H1 (cell line): ENCODE data around the gene MBNL1. TPM values are rescaled to one million over a fixed set of nuclear protein-coding genes. Genes with fewer than 3 reads are reported as not detected.

Source experiments
- CTCF ChIA-PET: fragments of 300-600 bp; sonication (Branson Sonifier 250); formaldehyde crosslinking; loops from one replicate; lab custom pipeline; 2021; ENCODE audit not compliant: partially characterized antibody; lab: Charles Lee
- POLR2A ChIA-PET: fragments of 300-600 bp; sonication (Branson Sonifier 250); formaldehyde crosslinking; loops from one replicate; lab custom pipeline; 2021; ENCODE audit warnings: inconsistent platforms; ENCODE audit not compliant: partially characterized antibody; lab: Charles Lee
- DNase-seq, 2 experiments: peaks; one replicate each; pipeline versions ENCODE4 v3.0.0 to v3.0.0-alpha.2; 2010 to 2022; ENCODE audit warnings: low spot score in 2 of 2, low read depth in 1 of 2, mixed read lengths in 1 of 2
- FAIRE-seq: peaks from 2 replicates; lab custom pipeline; 2011; peaks lifted over from hg19 to GRCh38; lab: Jason Lieb, UNC
- H2AFZ ChIP-seq: 2 replicates; pipeline ENCODE4 v1.8.1; 2012; ENCODE audit warnings: low read length, inconsistent platforms
- H2AK5ac ChIP-seq: 2 replicates; pipeline ENCODE4 v1.6.1; 2013; ENCODE audit warnings: low read depth, low read length
- H2BK120ac ChIP-seq: replicated peaks from 2 replicates; pipeline ENCODE3; 2013; ENCODE audit warnings: low read depth, low read length, inconsistent platforms
- H2BK12ac ChIP-seq: 2 replicates; pipeline ENCODE4 v1.6.1; 2013; ENCODE audit warnings: low read depth, low read length
- H2BK15ac ChIP-seq: 2 replicates; pipeline ENCODE4 v1.6.1; 2013; ENCODE audit warnings: low read length
- H2BK20ac ChIP-seq: 2 replicates; pipeline ENCODE4 v1.6.1; 2013; ENCODE audit warnings: low read length
- H2BK5ac ChIP-seq: 2 replicates; pipeline ENCODE4 v1.6.1; 2013; ENCODE audit warnings: low read depth, low read length
- H3K14ac ChIP-seq: 2 replicates; pipeline ENCODE4 v1.6.1; 2013; ENCODE audit warnings: inconsistent platforms; ENCODE audit not compliant: insufficient read length
- H3K18ac ChIP-seq: 2 replicates; pipeline ENCODE4 v1.6.1; 2013; ENCODE audit warnings: low read length; ENCODE audit errors: extremely low read depth
- H3K23ac ChIP-seq: 2 replicates; pipeline ENCODE4 v1.6.1; 2013; ENCODE audit warnings: inconsistent platforms; ENCODE audit not compliant: insufficient read length
- H3K23me2 ChIP-seq: 2 replicates; pipeline ENCODE4 v1.6.1; 2013; ENCODE audit warnings: low read depth, low read length
- H3K27ac ChIP-seq: 2 replicates; pipeline ENCODE4 v1.6.1; 2011; ENCODE audit warnings: low read depth, low read length, inconsistent platforms
- H3K27me3 ChIP-seq, 4 experiments: replicated peaks in 1 of 4; 1 replicate in 1 of 4; 2 replicates in 3 of 4; pipeline versions ENCODE4 v1.6.1 to v1.8.1; 2011 to 2013; ENCODE audit warnings: low read length in 3 of 4, mild to moderate bottlenecking in 3 of 4, inconsistent platforms in 2 of 4, mixed read lengths in 2 of 4, moderate library complexity in 1 of 4; ENCODE audit not compliant: control insufficient read depth in 3 of 4, insufficient read depth in 3 of 4; ENCODE audit errors: extremely low read depth in 1 of 4
- H3K36me3 ChIP-seq, 4 experiments: 2 replicates each; pipeline versions ENCODE4 v1.6.1 to v1.8.1; 2011 to 2013; ENCODE audit warnings: mild to moderate bottlenecking in 4 of 4, low read length in 3 of 4, moderate library complexity in 2 of 4, control low read depth in 1 of 4, inconsistent platforms in 1 of 4; ENCODE audit not compliant: insufficient read depth in 4 of 4, control insufficient read depth in 2 of 4
- H3K4ac ChIP-seq: replicated peaks from 2 replicates; pipeline ENCODE3; 2013; ENCODE audit warnings: low read length, low read depth, mixed read lengths, inconsistent platforms; ENCODE audit not compliant: insufficient read length
- H3K4me1 ChIP-seq, 4 experiments: replicated peaks in 1 of 4; 1 replicate in 1 of 4; 2 replicates in 3 of 4; pipeline versions ENCODE4 v1.6.1 to v1.8.1; 2011 to 2013; ENCODE audit warnings: low read length in 3 of 4, inconsistent platforms in 2 of 4, mixed read lengths in 1 of 4; ENCODE audit not compliant: insufficient read depth in 4 of 4, control insufficient read depth in 3 of 4
- H3K4me2 ChIP-seq, 2 experiments: 2 replicates each; pipeline versions ENCODE4 v1.6.1 to v1.8.1; 2011 to 2013; ENCODE audit warnings: low read depth in 2 of 2, low read length in 2 of 2, control low read depth in 1 of 2, inconsistent platforms in 1 of 2, mild to moderate bottlenecking in 1 of 2; ENCODE audit not compliant: insufficient read depth in 1 of 2
- H3K4me3 ChIP-seq, 4 experiments: fragments of 200-600, 300-600 bp in 1 of 4; sonication (generic), shearing (Covaris generic), sonication (Bioruptor Twin) in 1 of 4; 2 replicates each; pipeline versions ENCODE4 v1.5.1 to v1.8.1; 2011 to 2016; ENCODE audit warnings: low read length in 4 of 4, low read depth in 3 of 4, control low read depth in 2 of 4, inconsistent platforms in 2 of 4, mild to moderate bottlenecking in 2 of 4, mixed read lengths in 1 of 4, moderate library complexity in 1 of 4; ENCODE audit not compliant: insufficient read depth in 2 of 4; ENCODE audit errors: extremely low read depth in 1 of 4
- H3K56ac ChIP-seq: replicated peaks from 2 replicates; pipeline ENCODE3; 2013; ENCODE audit warnings: low read depth, mild to moderate bottlenecking, mixed read lengths, low read length, inconsistent platforms; ENCODE audit not compliant: insufficient read length
- H3K79me1 ChIP-seq: 2 replicates; pipeline ENCODE4 v1.6.1; 2013; ENCODE audit warnings: low read depth, low read length, control low read depth
- H3K79me2 ChIP-seq, 2 experiments: 2 replicates each; pipeline versions ENCODE4 v1.6.1 to v1.8.1; 2012 to 2013; ENCODE audit warnings: low read length in 2 of 2, mild to moderate bottlenecking in 2 of 2, inconsistent platforms in 1 of 2; ENCODE audit not compliant: insufficient read depth in 2 of 2, control insufficient read depth in 1 of 2
- H3K9ac ChIP-seq, 4 experiments: replicated peaks in 1 of 4; 1 replicate in 1 of 4; 2 replicates in 3 of 4; pipeline versions ENCODE4 v1.6.1 to v1.8.1; 2011 to 2013; ENCODE audit warnings: low read depth in 3 of 4, low read length in 3 of 4, control low read depth in 2 of 4, mild to moderate bottlenecking in 2 of 4, moderate library complexity in 2 of 4, inconsistent platforms in 1 of 4; ENCODE audit errors: extremely low read depth in 1 of 4
- H3K9me3 ChIP-seq, 2 experiments: 2 replicates each; pipeline versions ENCODE4 v1.6.1 to v1.8.1; 2012 to 2013; ENCODE audit warnings: mild to moderate bottlenecking in 2 of 2, moderate library complexity in 2 of 2, control low read depth in 1 of 2, inconsistent platforms in 1 of 2, low read depth in 1 of 2, low read length in 1 of 2, mixed read lengths in 1 of 2; ENCODE audit not compliant: insufficient read depth in 2 of 2
- H4K20me1 ChIP-seq, 2 experiments: replicated peaks in 1 of 2; 2 replicates each; pipeline versions ENCODE3 to v1.8.1; 2011 to 2013; ENCODE audit warnings: inconsistent platforms in 2 of 2, low read length in 2 of 2, mild to moderate bottlenecking in 1 of 2; ENCODE audit not compliant: insufficient read depth in 2 of 2, control insufficient read depth in 1 of 2
- H4K5ac ChIP-seq: 2 replicates; pipeline ENCODE4 v1.6.1; 2013; ENCODE audit warnings: low read length, low read depth, mixed read lengths, inconsistent platforms; ENCODE audit not compliant: insufficient read length
- H4K8ac ChIP-seq: 2 replicates; pipeline ENCODE4 v1.8.0; 2013; ENCODE audit warnings: mild to moderate bottlenecking, moderate library complexity, low read length, inconsistent platforms; ENCODE audit not compliant: insufficient read depth; ENCODE audit errors: extremely low read depth
- H4K91ac ChIP-seq: replicated peaks from 2 replicates; pipeline ENCODE3; 2013; ENCODE audit warnings: low read length, mixed read lengths, inconsistent platforms; ENCODE audit not compliant: insufficient read length
- CREB1 ChIP-seq: IDR thresholded peaks from 2 replicates; pipeline ENCODE4 v1.6.1; 2012; ENCODE audit warnings: inconsistent platforms
- JUND ChIP-seq: IDR thresholded peaks from 2 replicates; pipeline ENCODE4 v1.6.1; 2011; ENCODE audit warnings: mild to moderate bottlenecking, improper control_type of control experiment, low read length
- RNF2 ChIP-seq: fragments of 200-900, 300-1000 bp; sonication (generic); IDR thresholded peaks from 2 replicates; pipeline ENCODE4 v1.7.1; 2016; ENCODE audit warnings: borderline replicate concordance, low read depth, mild to moderate bottlenecking, antibody characterized with exemption, low read length; ENCODE audit not compliant: poor library complexity, severe bottlenecking; ENCODE audit errors: missing control alignments
- TEAD4 ChIP-seq: IDR thresholded peaks from 2 replicates; pipeline ENCODE4 v1.6.1; 2012; ENCODE audit warnings: low read depth, low read length, inconsistent platforms, mixed read lengths
- WGBS, 2 experiments: shearing (Covaris generic) in 1 of 2; methylation state at CpG; one replicate each; pipeline versions ENCODE4 v1.1.6 to v1.1.7; 2013 to 2015; ENCODE audit warnings: low lambda C conversion rate in 2 of 2, mixed read lengths in 2 of 2, inconsistent platforms in 1 of 2, low coverage in 1 of 2, missing lambda C conversion rate in 1 of 2; ENCODE audit not compliant: insufficient replicate concordance in 2 of 2, insufficient coverage in 1 of 2, insufficient read length in 1 of 2; ENCODE audit errors: extremely low coverage in 1 of 2, missing lambda C conversion rate in 1 of 2; 5-methylcytosine and 5-hydroxymethylcytosine counted together
- polyA plus RNA-seq, 7 experiments: library from polyadenylated mRNA; depleted of rRNA in 3 of 7; stranded (reverse) in 5 of 7; unstranded in 2 of 7; fragments of >200 nt in 5 of 7; fragments of 200-250 nt in 2 of 7; gene quantifications; 1 replicate in 5 of 7; 2 replicates in 1 of 7; 4 replicates in 1 of 7; pipeline versions ENCODE4 v1.2.1 to v1.2.3, GENCODE V29; 2011 to 2013; ENCODE audit warnings: missing spikeins in 2 of 7, mixed read lengths in 2 of 7
- total RNA-seq: library from RNA; stranded (reverse); fragmentation: NEBNext Ultra II Directional; extraction: Animal tissue kit (Norgen Biotek cat#: 25700); gene quantifications from 2 replicates; pipeline ENCODE4 v1.2.1, GENCODE V29; 2021
- TF ChIP-seq, protein P1 (sequence below): IDR thresholded peaks from 2 replicates; pipeline ENCODE4 v1.6.1; 2012; ENCODE audit warnings: inconsistent platforms

Gene MBNL1
- total and polyA plus RNA-seq, 2 of the 8 experiments (the other 6 are each of a cell fraction or from before 2014, with no cell fraction given), result 5.0 to 16.4 TPM

GRCh38 chr3:152322756-152323155 is 54.0 kb downstream of the MBNL1 start:
- CTCF ChIA-PET, result no interaction called here
- POLR2A ChIA-PET, result no interaction called here
- no peak for FAIRE-seq

More at GRCh38 chr3:152322756-152323155, 54.0 kb downstream of the MBNL1 start:
- H3K36me3 ChIP-seq, result no peaks in the 10 kb centered on the region
- H3K27me3 ChIP-seq, result no peaks in the 10 kb centered on the region
- H3K23ac ChIP-seq, result no peak overlapping the region
- no peak overlapping the region for H2AK5ac ChIP-seq
- H3K4me1 ChIP-seq, result peaks cover 0 to 7% (median 0%) of the 10 kb centered on the region in 4 experiments; a peak in 2 of 7 replicates
- no peak overlapping the region for H3K14ac ChIP-seq
- H3K4ac ChIP-seq, result no peak overlapping the region
- H2BK5ac ChIP-seq, result no peak overlapping the region
- no peak overlapping the region for H2AFZ ChIP-seq
- H3K27ac ChIP-seq, result no peak overlapping the region
- H4K91ac ChIP-seq, result no peak overlapping the region
- no peak overlapping the region for H2BK12ac ChIP-seq
- H3K23me2 ChIP-seq, result no peaks in the 10 kb centered on the region
- no peak overlapping the region for H3K4me3 ChIP-seq
- 85% methylated on average over 1 of the region's 1 CpG; no CpG with 5 or more reads in 1 of the 2 experiments for WGBS, 2 experiments
- H2BK20ac ChIP-seq, result no peak overlapping the region
- DNase-seq, result no peak
- H2BK120ac ChIP-seq, result no peak overlapping the region
- no peak overlapping the region for H4K8ac ChIP-seq
- H3K79me1 ChIP-seq, result no peaks in the 10 kb centered on the region
- H4K20me1 ChIP-seq, result no peaks in the 10 kb centered on the region
- H4K5ac ChIP-seq, result no peak overlapping the region
- H3K79me2 ChIP-seq, result peaks cover 0 to 28% of the 10 kb centered on the region in 2 experiments; a peak in 2 of 4 replicates
- H3K4me2 ChIP-seq, result no peak overlapping the region
- H2BK15ac ChIP-seq, result no peak overlapping the region
- H3K9ac ChIP-seq, result no peak overlapping the region
- H3K56ac ChIP-seq, result no peak overlapping the region
- no peaks in the 10 kb centered on the region for H3K9me3 ChIP-seq
- no peak for TF ChIP-seq JUND
- TF ChIP-seq CREB1, result no peak
- TF ChIP-seq, protein P1, sequence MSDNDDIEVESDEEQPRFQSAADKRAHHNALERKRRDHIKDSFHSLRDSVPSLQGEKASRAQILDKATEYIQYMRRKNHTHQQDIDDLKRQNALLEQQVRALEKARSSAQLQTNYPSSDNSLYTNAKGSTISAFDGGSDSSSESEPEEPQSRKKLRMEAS, result no peak
- no peak for TF ChIP-seq TEAD4
- TF ChIP-seq RNF2, result no peak
- no peak overlapping the region for H3K18ac ChIP-seq
